Superior temporal gyrus (tissue), 1 donor: Measurements from ENCODE around the gene VPS9D1.
A peak's percentile ranks its signal among the peaks of the same experiment; 100 is the strongest.
"Not testable (repeated sequence)": the region's sequence is repeated elsewhere in the genome, so short reads cannot be mapped to it uniquely, and the experiment has no call there.

Experiments used
- DNase-seq: peaks from one replicate; pipeline ENCODE4 v3.0.0-alpha.2; 2016; ENCODE audit errors: extremely low spot score

The VPS9D1 gene

GRCh38 chr16:89709716-89710432 is 10.8 kb downstream of the VPS9D1 start:
- no peak for DNase-seq

GRCh38 chr16:89709166-89709565 is 11.5 kb downstream of the VPS9D1 start:
- no peak for DNase-seq

GRCh38 chr16:89708481-89708931 is 12.2 kb downstream of the VPS9D1 start:
- DNase-seq = no peak

- DNase-seq = no peak
Measured at GRCh38 chr16:89707695-89708094, 13.0 kb downstream of the VPS9D1 start.

- no peak for DNase-seq
Measured at GRCh38 chr16:89706518-89707260, 14.0 kb downstream of the VPS9D1 start.

- DNase-seq = no peak
Measured at GRCh38 chr16:89705006-89705405, 15.7 kb downstream of the VPS9D1 start.

GRCh38 chr16:89704281-89704680 is 16.4 kb downstream of the VPS9D1 start:
- no peak for DNase-seq

- peak; percentile 66 for DNase-seq
Measured at GRCh38 chr16:89701425-89702406, 19.0 kb downstream of the VPS9D1 start, which contains the start of gene SPATA2L. Gene SPATA2L (minus strand): TSS chr16:89701705. CDS start chr16:89701232, 473 bp downstream.

- DNase-seq = no peak
Measured at GRCh38 chr16:89700649-89701424, 19.9 kb downstream of the VPS9D1 start.

- DNase-seq = peak; percentile 99
Measured at GRCh38 chr16:89700100-89700648, 20.5 kb downstream of the VPS9D1 start.

GRCh38 chr16:89699629-89700099 is 21.0 kb downstream of the VPS9D1 start:
- DNase-seq = not testable (repeated sequence)

- DNase-seq = not testable (repeated sequence)
Measured at GRCh38 chr16:89698717-89699116, 22.0 kb downstream of the VPS9D1 start.

GRCh38 chr16:89697616-89698331 is 22.9 kb downstream of the VPS9D1 start:
- DNase-seq = no peak

GRCh38 chr16:89697161-89697615 is 23.5 kb downstream of the VPS9D1 start:
- no peak for DNase-seq

GRCh38 chr16:89696670-89697128 is 24.0 kb downstream of the VPS9D1 start:
- no peak for DNase-seq

GRCh38 chr16:89695875-89696669 is 24.6 kb downstream of the VPS9D1 start:
- no peak for DNase-seq

- DNase-seq = no peak
Measured at GRCh38 chr16:89695086-89695874, 25.4 kb downstream of the VPS9D1 start.

- DNase-seq = not testable (repeated sequence)
Measured at GRCh38 chr16:89694784-89695085, 26.0 kb downstream of the VPS9D1 start.
